ENCODE results near the gene CCDC6.
"Not testable (repeated sequence)": the region's sequence is repeated elsewhere in the genome, so short reads cannot be mapped to it uniquely, and the experiment has no call there.

The CCDC6 gene

DNA sequence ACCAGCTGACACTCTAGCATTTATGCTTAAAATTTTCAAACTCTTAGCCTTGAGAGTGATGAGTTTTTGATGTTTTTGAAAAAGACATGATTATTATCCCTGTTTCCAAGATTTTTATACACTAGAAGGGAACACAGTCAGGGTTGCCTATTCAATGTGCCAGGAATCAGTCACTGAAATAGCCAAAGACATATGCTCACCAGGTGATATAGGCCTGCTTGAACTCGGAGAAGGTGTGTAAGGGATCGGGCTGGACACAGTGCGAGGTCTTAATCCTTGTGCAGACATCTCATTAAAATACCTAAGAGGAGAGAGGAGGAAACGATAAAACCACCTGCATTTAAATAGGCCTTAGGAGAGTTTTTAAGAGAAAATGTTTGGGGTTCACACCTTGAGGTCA lies 102.1 kb downstream of the CCDC6 start:
- DNase-seq: no peak

- DNase-seq: no peak
Observed at GRCh38 chr10:59803714-59804113, 102.6 kb downstream of the CCDC6 start.

DNA sequence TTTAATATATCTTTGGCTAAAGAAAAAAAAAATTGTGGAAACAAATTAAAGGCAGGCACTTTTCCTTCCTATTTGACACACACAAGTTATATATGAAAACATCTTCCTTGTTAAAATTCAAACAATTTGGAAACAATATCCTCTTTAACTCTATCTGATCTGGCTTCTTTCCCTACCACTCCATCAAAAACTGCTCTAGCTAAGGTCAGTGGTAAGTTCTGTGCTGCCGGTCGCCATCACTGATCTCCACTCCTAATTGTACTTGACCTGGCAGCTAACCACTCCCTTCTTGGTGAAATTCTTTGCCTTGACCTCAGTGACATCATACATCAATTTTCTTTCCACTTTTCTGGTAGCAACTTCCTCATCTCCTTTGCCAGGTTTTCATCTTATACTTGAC lies 105.2 kb downstream of the CCDC6 start:
- DNase-seq: no peak

DNA sequence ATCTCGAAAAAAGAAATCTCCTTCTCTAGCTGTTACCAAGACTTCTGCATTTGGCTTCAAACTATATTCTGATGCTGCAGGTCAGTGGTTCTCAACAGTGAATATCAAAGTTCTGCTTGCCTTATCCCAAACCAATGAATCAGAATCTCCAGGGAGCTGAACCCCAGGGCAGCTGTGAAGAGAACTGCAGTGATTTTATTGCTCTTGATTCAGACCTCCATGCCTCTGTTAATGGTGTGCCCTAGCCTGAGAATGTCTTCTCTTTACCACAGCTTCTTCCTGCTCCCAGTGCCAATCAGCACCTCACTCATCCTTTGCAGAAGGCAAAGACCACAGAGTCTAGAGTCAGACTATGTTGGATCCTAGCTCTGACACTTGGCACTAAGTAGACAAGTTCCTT lies 106.9 kb downstream of the CCDC6 start:
- DNase-seq: no peak

DNA sequence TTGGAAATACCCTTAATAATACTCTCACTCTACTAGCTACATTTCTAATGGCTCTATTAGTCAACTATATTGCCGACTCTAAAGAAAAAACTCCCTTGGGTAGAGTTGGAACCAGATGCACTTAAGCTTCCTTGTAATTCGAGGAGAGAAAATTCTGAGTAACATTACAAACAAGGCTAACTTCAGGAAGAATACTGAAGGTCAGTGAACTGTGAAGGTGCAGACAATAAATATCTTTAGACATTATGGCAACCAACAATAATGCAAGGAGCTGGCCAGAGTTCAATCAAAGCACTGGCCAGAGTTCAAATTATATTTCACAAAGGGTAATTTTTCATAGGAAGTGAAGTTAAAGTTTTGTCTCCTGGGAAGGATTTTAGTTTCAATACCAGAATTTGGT lies 112.4 kb downstream of the CCDC6 start:
- peak in 1 of 2 experiments; percentile 7 for DNase-seq

- DNase-seq: no peak
Observed at GRCh38 chr10:59792812-59793211, 113.5 kb downstream of the CCDC6 start.

DNA sequence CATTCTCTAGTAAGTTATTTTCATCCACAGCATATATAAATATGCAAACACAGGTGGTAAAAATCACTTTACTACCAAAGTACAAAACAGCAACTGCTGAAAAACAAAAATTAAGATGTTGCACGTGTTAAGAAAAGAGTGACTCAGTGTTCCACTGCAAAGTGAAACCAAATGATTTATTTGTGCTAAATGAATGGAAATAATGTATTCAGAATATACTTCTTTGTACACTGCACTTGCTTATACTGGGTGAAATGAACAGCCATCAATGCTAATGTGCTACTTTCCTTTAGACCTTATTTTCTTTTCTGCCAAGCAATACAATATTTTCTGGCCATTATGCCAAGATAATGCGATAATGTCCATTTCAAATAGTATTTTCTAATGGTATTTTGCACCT lies 114.8 kb downstream of the CCDC6 start:
- no peak for DNase-seq

DNA sequence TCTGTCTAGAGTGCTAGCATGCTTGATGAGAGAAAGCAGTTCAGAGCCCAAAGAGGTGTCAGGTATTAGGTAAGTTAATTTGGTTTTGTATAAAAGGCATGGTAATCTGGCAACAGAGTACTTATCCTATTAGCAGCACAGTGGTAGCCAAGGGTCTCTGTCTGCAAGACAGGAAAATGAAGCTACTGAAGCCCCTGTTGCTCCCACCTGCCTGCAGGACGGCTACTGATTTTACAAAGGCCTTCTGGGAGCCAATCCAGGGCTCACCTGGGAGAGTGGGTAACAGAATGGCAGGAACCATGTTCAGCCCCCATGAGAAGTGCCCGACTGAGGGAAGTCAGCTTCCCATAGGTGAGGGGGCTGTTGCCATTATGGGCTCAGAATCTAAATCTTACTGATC lies 116.3 kb downstream of the CCDC6 start:
- not testable (repeated sequence) for DNase-seq

DNA sequence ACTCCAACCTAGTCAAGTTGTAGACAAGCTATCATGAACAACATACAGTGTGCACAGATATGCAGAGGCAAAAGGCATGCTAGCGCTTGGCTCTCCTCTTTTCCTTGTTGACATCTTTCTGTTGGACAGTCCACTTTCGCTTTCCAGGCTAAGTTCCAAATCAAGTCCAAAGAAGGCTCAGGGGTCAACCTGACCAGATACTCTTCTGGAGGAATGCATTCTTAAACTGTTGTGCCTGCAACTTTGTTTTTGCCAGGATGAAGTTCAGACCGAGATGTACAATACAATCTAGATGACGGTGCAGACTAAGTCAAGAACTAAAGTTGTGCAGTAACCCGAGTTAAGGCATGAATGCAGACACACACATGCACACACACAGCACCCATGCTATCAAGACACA lies 117.4 kb downstream of the CCDC6 start:
- DNase-seq: not testable (repeated sequence)

DNA sequence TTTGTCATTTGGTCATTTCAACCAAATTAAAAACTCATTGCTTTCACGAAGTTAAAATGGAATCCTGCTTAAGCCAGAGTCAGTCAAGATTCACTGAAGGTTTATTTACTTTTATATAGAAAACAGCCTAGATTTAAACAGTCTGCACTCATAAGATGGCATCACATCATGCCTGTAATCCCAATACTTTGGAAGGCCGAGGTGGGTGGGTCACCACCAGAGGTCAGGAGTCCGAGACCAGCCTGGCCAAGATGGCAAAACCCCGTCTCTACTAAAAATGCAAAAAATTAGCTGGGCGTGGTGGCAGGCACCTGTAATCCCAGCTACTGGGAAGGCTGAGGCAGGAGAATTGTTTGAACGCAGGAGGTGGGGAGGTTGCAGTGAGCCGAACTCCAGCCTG lies 119.3 kb downstream of the CCDC6 start:
- not testable (repeated sequence) for DNase-seq

GRCh38 chr10:59785476-59785875 lies 120.9 kb downstream of the CCDC6 start:
- DNase-seq: not testable (repeated sequence)

- DNase-seq: no peak
Observed at GRCh38 chr10:59781511-59781910, 124.8 kb downstream of the CCDC6 start.

DNA sequence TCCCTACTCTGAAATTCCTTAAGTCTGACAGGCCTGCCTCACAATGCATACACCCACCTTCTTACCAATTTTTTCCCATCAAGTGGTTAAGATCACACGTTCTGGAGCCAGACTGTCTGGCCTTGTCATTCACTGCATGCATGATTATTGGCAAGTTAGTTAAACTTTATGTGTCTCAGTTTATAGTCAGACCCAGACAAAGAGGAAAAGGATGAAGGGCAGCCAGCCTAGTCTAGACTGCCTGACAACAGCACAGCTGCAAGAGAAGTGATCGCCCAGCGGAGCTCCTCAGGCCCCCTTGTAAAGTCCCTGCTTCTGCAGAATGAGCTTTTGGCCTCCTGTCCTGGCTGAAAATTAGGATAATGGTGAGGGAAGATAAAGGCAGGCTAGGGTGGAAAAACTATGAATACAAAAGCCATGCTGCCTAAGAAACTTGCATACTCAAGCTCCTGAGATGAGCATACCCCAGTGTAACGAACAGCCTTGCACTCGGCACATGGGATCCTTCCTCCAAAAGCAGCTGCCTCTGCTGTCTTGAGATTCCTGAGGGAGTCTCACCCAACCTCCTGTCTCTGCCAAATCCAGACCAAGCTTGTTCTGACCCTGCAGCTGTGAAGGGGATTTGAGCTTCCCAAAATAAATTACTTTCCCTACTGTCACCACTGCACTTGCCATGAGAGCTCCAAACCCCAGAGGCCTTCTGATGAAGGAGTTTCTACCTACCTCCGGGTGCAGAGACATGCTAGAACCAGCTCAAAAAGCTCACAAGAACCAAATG lies 126.4 kb downstream of the CCDC6 start:
- DNase-seq: no peak

DNA sequence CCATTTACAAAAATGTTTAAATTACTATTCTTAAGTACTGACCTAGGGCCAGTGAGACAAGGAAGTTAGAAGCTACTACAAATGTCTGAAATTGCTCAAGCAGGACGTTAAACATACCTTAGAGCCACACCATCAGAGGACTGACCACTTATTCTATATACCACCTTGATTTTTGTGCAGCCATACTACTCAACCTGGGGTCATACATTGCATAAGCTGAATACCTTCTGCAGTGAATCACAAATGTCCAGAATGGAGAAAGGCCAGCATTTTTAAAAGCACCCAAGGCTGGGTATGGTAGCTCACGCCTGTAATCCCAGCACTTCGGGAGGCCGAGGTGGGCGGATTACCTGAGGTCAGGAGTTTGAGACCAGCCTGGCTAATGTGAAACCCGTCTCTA lies 131.9 kb downstream of the CCDC6 start:
- no peak for DNase-seq

DNA sequence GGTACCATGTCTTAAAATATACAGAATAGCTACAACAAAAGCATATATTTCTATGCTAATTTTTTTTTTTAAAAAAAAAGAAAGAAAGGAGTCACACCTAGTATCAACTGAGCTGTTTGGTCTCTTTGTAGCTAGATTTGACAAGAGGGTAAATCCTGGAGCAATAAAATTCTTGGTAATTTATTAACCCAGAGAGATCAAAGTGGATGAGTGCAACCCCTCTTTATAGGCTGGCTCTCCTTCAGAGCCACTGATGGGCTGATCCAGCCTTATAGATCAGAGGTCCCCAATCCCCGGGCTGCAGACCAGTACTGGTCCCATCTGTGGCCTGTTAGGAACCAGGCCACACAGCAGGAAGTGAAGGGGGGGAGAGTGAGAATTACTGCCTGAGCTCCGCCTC lies 133.3 kb downstream of the CCDC6 start:
- DNase-seq: no peak

DNA sequence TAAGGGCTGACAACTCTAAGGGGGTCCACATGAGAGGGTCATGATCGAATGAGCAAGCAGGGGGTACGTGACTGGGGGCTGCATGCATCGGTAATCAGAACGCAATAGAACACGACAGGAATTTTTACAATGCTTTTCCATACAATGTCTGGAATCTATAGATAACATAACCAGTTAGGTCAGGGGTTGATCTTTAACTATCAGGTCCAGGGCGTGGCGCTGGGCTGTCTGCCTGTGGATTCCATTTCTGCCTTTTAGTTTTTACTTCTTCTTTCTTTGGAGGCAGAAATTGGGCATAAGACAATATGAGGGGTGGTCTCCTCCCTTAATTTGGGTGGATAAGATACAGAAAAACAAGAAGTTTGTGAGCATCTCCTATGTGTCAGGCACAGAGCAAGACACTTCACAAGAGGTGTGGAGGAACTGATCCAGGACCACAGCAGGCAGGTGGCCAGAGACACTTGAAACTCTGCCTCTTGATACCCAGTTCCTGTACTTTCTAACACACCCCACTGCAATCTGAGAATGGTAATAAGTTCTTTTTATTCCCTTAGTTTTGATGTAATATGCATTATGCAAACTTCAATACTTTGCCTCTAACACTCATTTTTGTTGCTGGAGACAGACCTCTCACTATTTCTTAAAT lies 135.1 kb downstream of the CCDC6 start:
- DNase-seq: no peak

DNA sequence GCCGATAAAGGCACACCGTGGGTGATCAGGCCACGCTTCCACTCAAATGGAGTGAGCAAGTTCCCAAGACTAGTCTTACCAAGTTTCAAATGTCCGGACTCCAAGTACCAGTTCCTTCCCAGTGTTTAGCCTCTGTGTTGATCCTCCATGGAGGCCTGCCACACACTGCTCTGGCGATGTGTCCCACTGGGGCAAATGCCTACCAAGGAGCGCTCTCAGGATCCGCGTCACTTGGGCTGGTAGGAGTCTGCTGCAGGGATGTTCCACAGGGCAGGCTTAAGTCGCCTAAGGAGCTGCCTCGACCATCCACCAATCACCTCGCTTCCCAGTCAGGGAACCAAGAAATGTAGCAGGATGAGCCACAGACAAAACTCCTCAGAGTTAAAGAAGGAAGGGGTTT lies 135.7 kb downstream of the CCDC6 start:
- DNase-seq: no peak

DNA sequence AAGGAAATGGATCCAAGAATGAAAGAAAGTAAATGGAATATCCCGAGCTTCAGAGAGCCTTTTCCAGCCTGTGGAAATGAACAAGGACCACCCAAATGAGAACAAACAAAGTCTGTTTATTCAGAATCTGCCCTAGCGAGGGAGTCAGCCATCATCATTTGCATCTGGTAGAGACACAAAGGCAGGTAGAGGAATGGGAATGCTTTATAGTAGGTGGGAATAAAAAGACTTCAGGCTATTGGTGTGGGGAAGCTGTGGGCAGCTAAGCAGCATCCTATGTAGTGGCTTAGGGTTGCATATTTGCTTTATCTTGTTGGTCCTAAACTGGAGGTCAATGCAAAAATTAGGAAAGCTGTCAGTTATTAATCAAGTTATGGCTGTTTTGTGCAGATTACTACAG lies 143.9 kb downstream of the CCDC6 start:
- no peak for DNase-seq

DNA sequence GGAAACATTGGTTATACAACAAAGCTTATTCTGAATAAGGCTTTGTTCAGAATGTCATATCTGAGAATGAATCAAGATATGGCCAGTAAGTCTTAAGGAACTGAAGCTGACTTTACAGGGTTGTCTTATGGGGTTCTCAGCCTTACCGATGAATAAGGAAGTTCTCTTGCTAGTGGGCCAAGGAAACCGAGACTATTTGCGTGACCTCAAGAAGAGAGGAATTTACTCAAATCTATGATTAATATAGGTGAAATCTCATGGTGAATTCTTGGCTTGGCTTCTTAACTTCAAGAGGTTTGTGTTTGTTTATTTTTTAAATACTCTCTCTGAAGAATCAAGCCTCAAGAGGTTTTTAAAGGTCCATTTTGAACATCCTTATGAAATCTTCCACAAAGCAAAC lies 148.4 kb downstream of the CCDC6 start:
- DNase-seq: no peak

DNA sequence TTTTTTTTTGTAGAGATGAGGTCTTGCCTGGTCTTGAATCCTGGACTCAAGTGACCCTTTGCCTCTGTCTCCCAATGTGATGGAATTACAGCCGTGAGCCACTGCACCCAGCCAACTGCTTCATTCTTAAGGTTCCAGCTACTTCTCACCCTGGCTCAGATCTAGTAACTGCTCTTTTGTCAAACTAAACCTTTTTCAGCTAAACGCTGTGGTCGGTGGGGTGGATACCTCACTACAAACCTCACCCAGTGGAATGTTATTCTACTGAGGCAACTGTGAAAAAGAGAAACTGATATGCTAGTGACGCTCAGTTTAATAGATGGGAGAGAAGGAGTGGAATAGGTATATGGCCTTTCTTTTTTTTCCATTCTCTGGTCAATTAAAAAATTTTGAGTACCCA lies 151.4 kb downstream of the CCDC6 start:
- no peak for DNase-seq

- DNase-seq: peak; percentile 22 to 43
Observed at GRCh38 chr10:59753267-59753666, 153.1 kb downstream of the CCDC6 start, which contains the start of gene MRLN. TSS of gene MRLN (minus strand) at chr10:59753455.

DNA sequence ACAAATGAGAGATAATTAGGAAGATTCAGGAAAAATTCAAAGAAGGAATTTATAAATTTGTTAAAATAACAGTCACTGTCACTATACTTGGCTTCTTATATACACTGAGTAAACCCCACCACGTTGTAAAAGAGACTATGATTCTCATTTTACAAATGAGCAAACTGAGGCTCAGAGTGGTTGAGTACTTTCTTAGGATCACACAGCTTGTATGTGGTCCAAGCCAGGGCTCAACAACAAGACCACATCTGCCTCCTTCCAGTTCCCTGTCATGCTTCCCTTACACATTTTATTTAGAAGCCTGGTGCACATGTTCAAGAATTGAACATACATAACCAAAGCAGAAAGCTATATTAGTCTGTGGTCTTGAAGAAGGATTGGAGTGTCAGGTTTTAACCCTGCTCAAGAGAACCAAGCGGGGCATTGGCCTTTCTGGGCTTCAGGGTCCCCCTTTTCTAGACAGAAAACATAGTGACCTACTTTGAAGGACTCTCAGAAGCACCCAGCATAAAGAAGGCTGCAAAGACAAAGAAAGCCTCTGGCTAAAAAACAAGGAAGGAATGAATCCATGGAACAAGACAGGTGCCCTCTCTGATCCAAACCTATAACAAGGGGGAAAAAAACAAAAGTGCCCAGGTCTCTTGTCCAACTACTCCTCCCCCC lies 153.9 kb downstream of the CCDC6 start:
- DNase-seq: no peak

DNA sequence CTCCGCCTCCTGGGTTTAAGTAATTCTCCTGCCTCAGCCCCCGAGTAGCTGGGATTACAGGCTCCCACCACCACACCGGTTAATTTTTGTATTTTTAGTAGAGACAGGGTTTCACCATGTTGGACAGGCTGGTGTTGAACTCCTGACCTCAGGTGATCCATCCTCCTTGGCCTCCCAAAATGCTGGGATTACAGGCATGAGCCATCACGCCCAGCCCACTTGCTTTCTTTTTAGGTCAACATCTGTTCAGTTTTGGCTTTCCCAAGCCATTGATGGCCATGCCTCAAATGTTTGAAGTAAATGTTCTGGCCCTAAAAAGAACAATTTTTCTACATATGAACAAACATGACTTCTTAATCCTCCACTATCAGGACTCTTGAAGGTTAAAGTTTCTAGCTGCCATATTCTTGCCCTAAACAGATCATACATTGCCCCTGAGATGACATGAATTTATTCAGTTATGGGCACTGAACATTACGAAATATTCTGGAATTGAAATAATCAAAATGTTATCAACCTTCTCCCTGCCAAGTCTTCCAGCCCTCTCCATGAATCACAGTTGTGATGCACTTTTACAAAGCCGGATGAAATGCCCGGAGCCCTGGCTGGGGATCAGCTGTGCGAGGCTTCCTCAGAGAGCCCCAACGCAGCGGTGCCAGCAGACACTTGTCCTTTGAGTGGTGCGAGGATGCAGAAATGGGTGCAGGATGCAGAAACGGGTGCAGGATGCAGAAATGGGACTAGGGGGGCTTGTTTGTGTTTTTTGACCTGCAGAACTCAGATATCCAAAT lies 156.0 kb downstream of the CCDC6 start:
- DNase-seq: peak in 1 of 2 experiments; percentile 49
